C4-2B (cell line): Measurements from ENCODE around the gene CCDC8.

Experiments
- CTCF ChIP-seq: fragments of 450-650 bp; conservative IDR thresholded peaks from 2 replicates; pipeline ENCODE4 v1.5.1; 2017; ENCODE audit warnings: mild to moderate bottlenecking
- ZFX ChIP-seq: fragments of 450-650 bp; IDR thresholded peaks from 2 replicates; pipeline ENCODE4 v1.6.1; 2017

- TF ChIP-seq CTCF (no peak), ZFX (no peak)
These were observed 43.6 kb upstream of the CCDC8 start for GRCh38 chr19:46456930-46457329.
